Stimulated activated CD8-positive, alpha-beta memory T cell treated with anti-CD3 and anti-CD28 coated beads, Interleukin-4, amount 100 ng/mL, for 4 hours (primary cell): Measurements from ENCODE around the gene SRR.

Experiments used
- DNase-seq, 2 donors: peaks; one replicate each; pipeline ENCODE4 v3.0.0-alpha.2; 2020; ENCODE audit warnings: low read depth in 2 of 2, low spot score in 1 of 2

SRR gene

DNA sequence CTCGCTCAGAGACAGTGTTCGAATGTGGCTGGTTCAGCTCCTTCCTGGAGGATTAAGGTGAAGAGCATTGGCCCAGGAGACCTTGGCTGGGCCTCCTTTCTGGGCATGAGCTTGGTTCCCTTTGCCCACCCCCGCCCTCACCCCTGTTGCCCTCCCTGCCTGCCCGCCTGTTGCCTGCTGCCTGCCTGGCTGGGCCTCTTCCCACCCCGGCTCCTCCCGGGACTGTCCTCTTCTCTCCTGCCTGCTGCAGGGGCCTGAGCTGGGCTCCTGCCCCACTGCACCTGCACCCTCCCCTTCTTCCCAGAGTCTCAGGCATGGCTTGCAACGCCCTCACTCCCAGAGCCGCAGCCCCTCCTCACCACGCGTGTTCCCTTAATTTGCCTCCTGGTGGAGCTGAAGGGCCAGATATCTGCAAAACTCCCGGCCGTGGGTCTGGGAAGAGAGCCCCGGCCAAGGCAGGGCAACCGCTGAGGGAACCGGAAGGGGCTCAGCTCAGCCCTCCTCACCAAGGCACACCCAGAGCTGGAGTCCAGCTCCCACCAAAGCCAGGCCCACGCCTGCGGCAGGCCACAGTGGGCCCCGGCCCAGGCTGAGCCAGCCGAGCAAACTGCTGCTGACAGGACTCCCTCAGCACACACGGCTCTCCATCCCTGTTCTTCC, 65.9 kb downstream of the SRR start:
- no peak for DNase-seq

GRCh38 chr17:2370211-2370589, 66.5 kb downstream of the SRR start:
- no peak for DNase-seq

GRCh38 chr17:2371183-2372130, 67.7 kb downstream of the SRR start:
- no peak for DNase-seq

GRCh38 chr17:2372180-2372579, 68.4 kb downstream of the SRR start:
- no peak for DNase-seq

GRCh38 chr17:2372681-2373080, 68.9 kb downstream of the SRR start:
- DNase-seq, result no peak

DNA sequence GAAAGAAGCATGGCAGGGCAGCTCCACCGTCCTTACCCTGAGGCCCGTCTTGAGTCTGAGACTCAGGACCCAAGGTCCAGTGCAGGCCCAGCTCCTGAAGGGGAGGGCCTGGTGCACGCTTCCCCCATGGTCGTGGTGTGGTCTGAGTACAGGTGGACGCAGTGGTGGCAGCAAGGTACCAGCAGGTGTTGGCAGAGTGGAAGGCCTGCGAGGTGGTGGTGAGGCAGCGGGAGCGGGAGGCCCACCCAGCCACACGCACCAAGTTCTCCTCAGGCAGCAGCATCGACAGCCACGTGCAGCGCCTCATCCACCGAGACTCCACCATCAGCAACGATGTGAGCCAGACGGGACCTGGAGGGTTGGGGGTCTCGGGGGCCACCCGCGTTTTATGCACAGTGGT, 69.4 kb downstream of the SRR start:
- no peak for DNase-seq
